ENCODE data around the gene MRPS6.

DNA sequence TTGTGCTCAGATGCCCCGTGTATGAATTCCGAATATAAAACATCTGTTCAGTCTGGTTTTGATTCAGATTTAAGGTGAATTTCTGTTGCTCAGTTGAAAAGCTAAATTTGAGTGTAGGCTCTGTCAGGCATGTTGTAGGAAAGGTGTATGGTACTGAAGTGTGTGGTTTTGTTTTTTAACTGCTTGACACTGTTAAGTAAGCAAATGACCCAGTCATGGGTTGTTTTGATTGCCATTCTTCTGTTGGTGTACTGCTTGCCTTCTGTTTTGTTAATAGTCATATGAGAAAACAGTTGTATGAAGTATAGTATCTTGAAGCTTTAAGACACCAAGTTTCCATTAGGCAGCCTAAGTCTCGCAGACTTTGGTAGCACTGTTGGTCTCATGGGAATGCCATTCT lies 10.0 kb downstream of the MRPS6 start:
- no peak for TF ChIP-seq CTCF (IDR thresholded peaks at IDR 0.05)
- no peak for TF ChIP-seq POLR2A (IDR thresholded peaks at IDR 0.05; ENCODE audit: low read depth)
- TF ChIP-seq EP300 (IDR thresholded peaks at IDR 0.05), result no peak

Data from esophagus muscularis mucosa (tissue), 4 donors.